HG03025 (cell line): ENCODE results near the gene GNB1L.

Source experiments
- ATAC-seq: cut with Tn5 transposase; IDR thresholded peaks from one replicate; pipeline ENCODE4 v1.9.1; 2021; ENCODE audit warnings: mild to moderate bottlenecking, moderate library complexity; ENCODE audit not compliant: unreplicated experiment, low FRiP score

Gene GNB1L

GRCh38 chr22:19866665-19867009 lies 12.0 kb upstream of the GNB1L start:
- no peak for ATAC-seq

GRCh38 chr22:19865141-19865829 lies 10.6 kb upstream of the GNB1L start:
- ATAC-seq = no peak

GRCh38 chr22:19864538-19865106 lies 9.9 kb upstream of the GNB1L start:
- no peak for ATAC-seq

- no peak for ATAC-seq
These were observed 8.9 kb upstream of the GNB1L start for GRCh38 chr22:19863571-19863970.

GRCh38 chr22:19862619-19863246 lies 8.1 kb upstream of the GNB1L start:
- no peak for ATAC-seq

GRCh38 chr22:19859861-19860510 lies 5.3 kb upstream of the GNB1L start:
- ATAC-seq = no peak

GRCh38 chr22:19857382-19857781 lies 2.7 kb upstream of the GNB1L start:
- ATAC-seq = no peak

- ATAC-seq = peak; percentile 17
These were observed 1.1 kb upstream of the GNB1L start for GRCh38 chr22:19855504-19856409.

GRCh38 chr22:19853879-19854777 lies 546 bp downstream of the GNB1L start:
- ATAC-seq = no peak

- ATAC-seq = no peak
These were observed 1.4 kb downstream of the GNB1L start for GRCh38 chr22:19853058-19853878.

- ATAC-seq = no peak
These were observed 2.4 kb downstream of the GNB1L start for GRCh38 chr22:19852177-19852781.

- ATAC-seq = no peak
These were observed 3.1 kb downstream of the GNB1L start for GRCh38 chr22:19851291-19852176.

GRCh38 chr22:19850763-19851109 lies 3.9 kb downstream of the GNB1L start:
- ATAC-seq = no peak

- no peak for ATAC-seq
These were observed 4.6 kb downstream of the GNB1L start for GRCh38 chr22:19849835-19850762.

GRCh38 chr22:19848298-19849224 lies 6.1 kb downstream of the GNB1L start:
- no peak for ATAC-seq

- ATAC-seq = no peak
These were observed 7.4 kb downstream of the GNB1L start for GRCh38 chr22:19847345-19847632.
